H1 (cell line): Measurements from ENCODE around the gene PRPF18. TPM values are rescaled to one million over a fixed set of nuclear protein-coding genes. Genes with fewer than 3 reads are reported as not detected.

Experiments
- CTCF ChIA-PET: fragments of 300-600 bp; sonication (Branson Sonifier 250); formaldehyde crosslinking; loops from one replicate; lab custom pipeline; 2021; ENCODE audit not compliant: partially characterized antibody; lab: Charles Lee
- POLR2A ChIA-PET: fragments of 300-600 bp; sonication (Branson Sonifier 250); formaldehyde crosslinking; loops from one replicate; lab custom pipeline; 2021; ENCODE audit warnings: inconsistent platforms; ENCODE audit not compliant: partially characterized antibody; lab: Charles Lee
- DNase-seq, 2 experiments: peaks; one replicate each; pipeline versions ENCODE4 v3.0.0 to v3.0.0-alpha.2; 2010 to 2022; ENCODE audit warnings: low spot score in 2 of 2, low read depth in 1 of 2, mixed read lengths in 1 of 2
- FAIRE-seq: peaks from 2 replicates; lab custom pipeline; 2011; peaks lifted over from hg19 to GRCh38; lab: Jason Lieb, UNC
- H2AFZ ChIP-seq: 2 replicates; pipeline ENCODE4 v1.8.1; 2012; ENCODE audit warnings: low read length, inconsistent platforms
- H2AK5ac ChIP-seq: 2 replicates; pipeline ENCODE4 v1.6.1; 2013; ENCODE audit warnings: low read depth, low read length
- H2BK120ac ChIP-seq: replicated peaks from 2 replicates; pipeline ENCODE3; 2013; ENCODE audit warnings: low read depth, low read length, inconsistent platforms
- H2BK12ac ChIP-seq: 2 replicates; pipeline ENCODE4 v1.6.1; 2013; ENCODE audit warnings: low read depth, low read length
- H2BK15ac ChIP-seq: 2 replicates; pipeline ENCODE4 v1.6.1; 2013; ENCODE audit warnings: low read length
- H2BK20ac ChIP-seq: 2 replicates; pipeline ENCODE4 v1.6.1; 2013; ENCODE audit warnings: low read length
- H2BK5ac ChIP-seq: 2 replicates; pipeline ENCODE4 v1.6.1; 2013; ENCODE audit warnings: low read depth, low read length
- H3K14ac ChIP-seq: 2 replicates; pipeline ENCODE4 v1.6.1; 2013; ENCODE audit warnings: inconsistent platforms; ENCODE audit not compliant: insufficient read length
- H3K18ac ChIP-seq: 2 replicates; pipeline ENCODE4 v1.6.1; 2013; ENCODE audit warnings: low read length; ENCODE audit errors: extremely low read depth
- H3K23ac ChIP-seq: 2 replicates; pipeline ENCODE4 v1.6.1; 2013; ENCODE audit warnings: inconsistent platforms; ENCODE audit not compliant: insufficient read length
- H3K23me2 ChIP-seq: 2 replicates; pipeline ENCODE4 v1.6.1; 2013; ENCODE audit warnings: low read depth, low read length
- H3K27ac ChIP-seq: 2 replicates; pipeline ENCODE4 v1.6.1; 2011; ENCODE audit warnings: low read depth, low read length, inconsistent platforms
- H3K27me3 ChIP-seq, 4 experiments: replicated peaks in 1 of 4; 1 replicate in 1 of 4; 2 replicates in 3 of 4; pipeline versions ENCODE4 v1.6.1 to v1.8.1; 2011 to 2013; ENCODE audit warnings: low read length in 3 of 4, mild to moderate bottlenecking in 3 of 4, inconsistent platforms in 2 of 4, mixed read lengths in 2 of 4, moderate library complexity in 1 of 4; ENCODE audit not compliant: control insufficient read depth in 3 of 4, insufficient read depth in 3 of 4; ENCODE audit errors: extremely low read depth in 1 of 4
- H3K36me3 ChIP-seq, 4 experiments: 2 replicates each; pipeline versions ENCODE4 v1.6.1 to v1.8.1; 2011 to 2013; ENCODE audit warnings: mild to moderate bottlenecking in 4 of 4, low read length in 3 of 4, moderate library complexity in 2 of 4, control low read depth in 1 of 4, inconsistent platforms in 1 of 4; ENCODE audit not compliant: insufficient read depth in 4 of 4, control insufficient read depth in 2 of 4
- H3K4ac ChIP-seq: replicated peaks from 2 replicates; pipeline ENCODE3; 2013; ENCODE audit warnings: low read length, low read depth, mixed read lengths, inconsistent platforms; ENCODE audit not compliant: insufficient read length
- H3K4me1 ChIP-seq, 4 experiments: replicated peaks in 1 of 4; 1 replicate in 1 of 4; 2 replicates in 3 of 4; pipeline versions ENCODE4 v1.6.1 to v1.8.1; 2011 to 2013; ENCODE audit warnings: low read length in 3 of 4, inconsistent platforms in 2 of 4, mixed read lengths in 1 of 4; ENCODE audit not compliant: insufficient read depth in 4 of 4, control insufficient read depth in 3 of 4
- H3K4me2 ChIP-seq, 2 experiments: 2 replicates each; pipeline versions ENCODE4 v1.6.1 to v1.8.1; 2011 to 2013; ENCODE audit warnings: low read depth in 2 of 2, low read length in 2 of 2, control low read depth in 1 of 2, inconsistent platforms in 1 of 2, mild to moderate bottlenecking in 1 of 2; ENCODE audit not compliant: insufficient read depth in 1 of 2
- H3K4me3 ChIP-seq, 4 experiments: fragments of 200-600, 300-600 bp in 1 of 4; sonication (generic), shearing (Covaris generic), sonication (Bioruptor Twin) in 1 of 4; 2 replicates each; pipeline versions ENCODE4 v1.5.1 to v1.8.1; 2011 to 2016; ENCODE audit warnings: low read length in 4 of 4, low read depth in 3 of 4, control low read depth in 2 of 4, inconsistent platforms in 2 of 4, mild to moderate bottlenecking in 2 of 4, mixed read lengths in 1 of 4, moderate library complexity in 1 of 4; ENCODE audit not compliant: insufficient read depth in 2 of 4; ENCODE audit errors: extremely low read depth in 1 of 4
- H3K56ac ChIP-seq: replicated peaks from 2 replicates; pipeline ENCODE3; 2013; ENCODE audit warnings: low read depth, mild to moderate bottlenecking, mixed read lengths, low read length, inconsistent platforms; ENCODE audit not compliant: insufficient read length
- H3K79me1 ChIP-seq: 2 replicates; pipeline ENCODE4 v1.6.1; 2013; ENCODE audit warnings: low read depth, low read length, control low read depth
- H3K79me2 ChIP-seq, 2 experiments: 2 replicates each; pipeline versions ENCODE4 v1.6.1 to v1.8.1; 2012 to 2013; ENCODE audit warnings: low read length in 2 of 2, mild to moderate bottlenecking in 2 of 2, inconsistent platforms in 1 of 2; ENCODE audit not compliant: insufficient read depth in 2 of 2, control insufficient read depth in 1 of 2
- H3K9ac ChIP-seq, 4 experiments: replicated peaks in 1 of 4; 1 replicate in 1 of 4; 2 replicates in 3 of 4; pipeline versions ENCODE4 v1.6.1 to v1.8.1; 2011 to 2013; ENCODE audit warnings: low read depth in 3 of 4, low read length in 3 of 4, control low read depth in 2 of 4, mild to moderate bottlenecking in 2 of 4, moderate library complexity in 2 of 4, inconsistent platforms in 1 of 4; ENCODE audit errors: extremely low read depth in 1 of 4
- H3K9me3 ChIP-seq, 2 experiments: 2 replicates each; pipeline versions ENCODE4 v1.6.1 to v1.8.1; 2012 to 2013; ENCODE audit warnings: mild to moderate bottlenecking in 2 of 2, moderate library complexity in 2 of 2, control low read depth in 1 of 2, inconsistent platforms in 1 of 2, low read depth in 1 of 2, low read length in 1 of 2, mixed read lengths in 1 of 2; ENCODE audit not compliant: insufficient read depth in 2 of 2
- H4K20me1 ChIP-seq, 2 experiments: replicated peaks in 1 of 2; 2 replicates each; pipeline versions ENCODE3 to v1.8.1; 2011 to 2013; ENCODE audit warnings: inconsistent platforms in 2 of 2, low read length in 2 of 2, mild to moderate bottlenecking in 1 of 2; ENCODE audit not compliant: insufficient read depth in 2 of 2, control insufficient read depth in 1 of 2
- H4K5ac ChIP-seq: 2 replicates; pipeline ENCODE4 v1.6.1; 2013; ENCODE audit warnings: low read length, low read depth, mixed read lengths, inconsistent platforms; ENCODE audit not compliant: insufficient read length
- H4K8ac ChIP-seq: 2 replicates; pipeline ENCODE4 v1.8.0; 2013; ENCODE audit warnings: mild to moderate bottlenecking, moderate library complexity, low read length, inconsistent platforms; ENCODE audit not compliant: insufficient read depth; ENCODE audit errors: extremely low read depth
- H4K91ac ChIP-seq: replicated peaks from 2 replicates; pipeline ENCODE3; 2013; ENCODE audit warnings: low read length, mixed read lengths, inconsistent platforms; ENCODE audit not compliant: insufficient read length
- EGR1 ChIP-seq: IDR thresholded peaks from 2 replicates; pipeline ENCODE4 v1.6.1; 2011; ENCODE audit warnings: low read depth, low read length, borderline replicate concordance
- GTF2F1 ChIP-seq: IDR thresholded peaks from 2 replicates; pipeline ENCODE4 v1.6.1; 2012; ENCODE audit warnings: low read depth, low read length, improper control_type of control experiment, borderline replicate concordance
- RNF2 ChIP-seq: fragments of 200-900, 300-1000 bp; sonication (generic); IDR thresholded peaks from 2 replicates; pipeline ENCODE4 v1.7.1; 2016; ENCODE audit warnings: borderline replicate concordance, low read depth, mild to moderate bottlenecking, antibody characterized with exemption, low read length; ENCODE audit not compliant: poor library complexity, severe bottlenecking; ENCODE audit errors: missing control alignments
- WGBS, 2 experiments: shearing (Covaris generic) in 1 of 2; methylation state at CpG; one replicate each; pipeline versions ENCODE4 v1.1.6 to v1.1.7; 2013 to 2015; ENCODE audit warnings: low lambda C conversion rate in 2 of 2, mixed read lengths in 2 of 2, inconsistent platforms in 1 of 2, low coverage in 1 of 2, missing lambda C conversion rate in 1 of 2; ENCODE audit not compliant: insufficient replicate concordance in 2 of 2, insufficient coverage in 1 of 2, insufficient read length in 1 of 2; ENCODE audit errors: extremely low coverage in 1 of 2, missing lambda C conversion rate in 1 of 2; 5-methylcytosine and 5-hydroxymethylcytosine counted together
- polyA plus RNA-seq, 7 experiments: library from polyadenylated mRNA; depleted of rRNA in 3 of 7; stranded (reverse) in 5 of 7; unstranded in 2 of 7; fragments of >200 nt in 5 of 7; fragments of 200-250 nt in 2 of 7; gene quantifications; 1 replicate in 5 of 7; 2 replicates in 1 of 7; 4 replicates in 1 of 7; pipeline versions ENCODE4 v1.2.1 to v1.2.3, GENCODE V29; 2011 to 2013; ENCODE audit warnings: missing spikeins in 2 of 7, mixed read lengths in 2 of 7
- total RNA-seq: library from RNA; stranded (reverse); fragmentation: NEBNext Ultra II Directional; extraction: Animal tissue kit (Norgen Biotek cat#: 25700); gene quantifications from 2 replicates; pipeline ENCODE4 v1.2.1, GENCODE V29; 2021

PRPF18 gene
- total and polyA plus RNA-seq, 2 of the 8 experiments (the other 6 are each of a cell fraction or from before 2014, with no cell fraction given) = 3.8 to 12.6 TPM

- H4K5ac ChIP-seq = no peak overlapping the region
- TF ChIP-seq RNF2 = no peak
- no peak for TF ChIP-seq EGR1
- no peak for TF ChIP-seq GTF2F1
- FAIRE-seq = no peak
- no peak overlapping the region for H4K8ac ChIP-seq
- no peaks in the 10 kb centered on the region for H3K9me3 ChIP-seq
- no peak overlapping the region for H2BK15ac ChIP-seq
- 86% methylated on average over 5 of the region's 5 CpGs; no CpG with 5 or more reads in 1 of the 2 experiments for WGBS, 2 experiments
- ChIA-PET POLR2A (interaction anchor here (0.7 kb wide), 1 partner anchor 57 kb away, joined by 3 read pairs; no protein-coding TSS in a partner anchor), CTCF (interaction anchor here (0.7 to 2.1 kb wide), 7 partner anchors 10 to 627 kb away, joined by 3 to 7 read pairs (median 3); no protein-coding TSS in a partner anchor)
- H2BK12ac ChIP-seq = no peak overlapping the region
- H2BK5ac ChIP-seq = no peak overlapping the region
- no peak overlapping the region for H2BK20ac ChIP-seq
- no peaks in the 10 kb centered on the region for H3K79me2 ChIP-seq
- H3K23ac ChIP-seq = no peak overlapping the region
- H3K4ac ChIP-seq = no peak overlapping the region
- H3K27me3 ChIP-seq = no peaks in the 10 kb centered on the region
- no peaks in the 10 kb centered on the region for H3K4me1 ChIP-seq
- H3K9ac ChIP-seq = no peak overlapping the region
- no peaks in the 10 kb centered on the region; the same call in 1 of the 2 replicates for H3K23me2 ChIP-seq
- H3K36me3 ChIP-seq = no peaks in the 10 kb centered on the region
- no peaks in the 10 kb centered on the region for H4K20me1 ChIP-seq
- H4K91ac ChIP-seq = no peak overlapping the region
- no peak overlapping the region for H3K27ac ChIP-seq
- no peak overlapping the region for H3K4me2 ChIP-seq
- H2AFZ ChIP-seq = no peak overlapping the region
- no peak for DNase-seq
- H3K18ac ChIP-seq = no peak overlapping the region
- no peak overlapping the region for H3K14ac ChIP-seq
- no peaks in the 10 kb centered on the region for H3K79me1 ChIP-seq
- H2BK120ac ChIP-seq = no peak overlapping the region
- H2AK5ac ChIP-seq = no peak overlapping the region
- no peak overlapping the region for H3K4me3 ChIP-seq
- H3K56ac ChIP-seq = no peak overlapping the region
Observed at GRCh38 chr10:13542533-13542932, 44.2 kb upstream of the PRPF18 start.
